ENCODE data around the gene CDC42EP4.

CDC42EP4 gene, protein sequence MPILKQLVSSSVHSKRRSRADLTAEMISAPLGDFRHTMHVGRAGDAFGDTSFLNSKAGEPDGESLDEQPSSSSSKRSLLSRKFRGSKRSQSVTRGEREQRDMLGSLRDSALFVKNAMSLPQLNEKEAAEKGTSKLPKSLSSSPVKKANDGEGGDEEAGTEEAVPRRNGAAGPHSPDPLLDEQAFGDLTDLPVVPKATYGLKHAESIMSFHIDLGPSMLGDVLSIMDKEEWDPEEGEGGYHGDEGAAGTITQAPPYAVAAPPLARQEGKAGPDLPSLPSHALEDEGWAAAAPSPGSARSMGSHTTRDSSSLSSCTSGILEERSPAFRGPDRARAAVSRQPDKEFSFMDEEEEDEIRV

DNA sequence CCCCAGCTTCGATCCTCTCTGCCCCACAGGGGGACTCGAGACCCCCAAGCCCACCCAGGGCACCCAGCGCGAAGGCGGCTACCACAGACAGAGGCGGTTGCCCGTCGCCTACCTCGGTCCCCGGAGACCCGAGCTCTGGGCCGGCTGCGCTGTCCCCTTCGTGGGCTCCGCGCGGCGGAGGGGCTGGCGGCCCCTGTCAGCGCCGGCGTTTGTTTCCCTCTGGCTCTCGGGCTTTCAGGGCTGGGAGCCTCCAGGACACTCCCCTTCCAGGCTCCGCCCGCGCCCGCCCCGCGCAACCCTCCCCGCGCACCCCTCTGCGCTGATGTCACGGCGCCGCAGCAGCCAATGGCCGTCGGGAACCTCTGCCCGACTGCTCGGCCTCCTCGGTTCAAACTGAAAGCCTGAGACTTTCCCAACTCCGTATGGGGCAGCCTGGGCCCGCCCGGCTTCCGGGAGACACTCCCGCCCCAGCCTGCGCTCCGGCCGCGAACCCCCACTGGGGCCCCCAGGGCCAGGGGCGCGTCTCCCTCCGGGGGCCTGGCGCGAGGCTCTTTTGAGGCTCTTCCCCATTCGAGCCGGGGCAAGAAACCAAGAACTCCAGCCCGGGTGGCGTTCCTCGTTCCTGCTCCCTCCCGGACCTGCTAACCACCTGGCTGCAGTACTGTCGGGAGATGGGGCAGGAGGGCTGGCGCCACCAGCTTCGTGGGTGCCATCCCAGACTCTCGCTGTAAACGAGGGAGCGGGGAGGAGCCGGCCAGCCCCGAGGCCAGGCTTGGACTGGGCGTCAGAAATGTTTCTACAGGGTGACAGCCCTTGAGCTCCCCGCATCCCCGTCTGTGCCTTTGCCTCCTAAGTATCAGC lies at the start of gene CDC42EP4:
Gene CDC42EP4, minus strand, starts transcription at position 221 of the 861 bp plus-strand sequence. CDS start 25,501 bp downstream, outside the sequence.
- DNase-seq = peak; percentile 96

DNA sequence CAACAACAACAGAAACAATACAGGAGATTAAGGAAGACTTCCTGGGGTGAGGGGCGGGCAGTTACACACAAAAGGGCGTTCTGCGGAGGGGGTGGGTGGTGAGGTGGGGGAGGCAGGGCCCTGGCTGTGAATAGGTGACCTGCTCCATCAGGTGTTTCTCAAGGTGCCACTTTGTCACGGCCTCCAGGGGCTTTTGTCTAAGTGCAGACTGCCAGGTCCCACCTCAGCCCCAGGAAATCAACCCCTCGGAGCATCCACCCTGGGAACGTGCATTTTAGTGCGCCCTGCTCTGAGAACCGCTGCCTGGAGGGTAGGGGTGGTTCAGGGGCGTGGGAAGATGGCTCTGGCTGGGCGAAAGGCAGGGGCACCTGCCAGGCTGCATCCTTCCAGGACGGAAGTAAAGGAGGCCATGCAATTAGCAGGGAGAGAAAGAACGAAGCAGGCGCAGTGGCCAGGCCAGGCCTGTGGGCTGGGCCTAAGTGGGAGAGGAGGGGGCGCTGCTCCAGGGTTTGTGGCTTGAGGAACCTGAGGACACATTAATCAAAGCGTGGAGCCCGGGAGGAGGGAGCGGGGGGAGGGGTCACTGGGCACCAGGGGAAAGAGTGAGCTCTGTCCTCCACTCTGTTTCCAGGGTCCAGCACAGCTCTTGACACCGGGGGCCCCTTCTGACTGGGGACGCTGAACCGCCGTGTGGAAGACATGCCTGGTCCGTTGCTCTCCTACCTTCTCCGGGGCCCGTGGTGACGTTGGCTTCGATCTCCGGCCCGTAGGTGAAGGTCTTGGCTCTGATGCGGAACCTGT lies 49.4 kb upstream of the CDC42EP4 start:
- DNase-seq = no peak

DNA sequence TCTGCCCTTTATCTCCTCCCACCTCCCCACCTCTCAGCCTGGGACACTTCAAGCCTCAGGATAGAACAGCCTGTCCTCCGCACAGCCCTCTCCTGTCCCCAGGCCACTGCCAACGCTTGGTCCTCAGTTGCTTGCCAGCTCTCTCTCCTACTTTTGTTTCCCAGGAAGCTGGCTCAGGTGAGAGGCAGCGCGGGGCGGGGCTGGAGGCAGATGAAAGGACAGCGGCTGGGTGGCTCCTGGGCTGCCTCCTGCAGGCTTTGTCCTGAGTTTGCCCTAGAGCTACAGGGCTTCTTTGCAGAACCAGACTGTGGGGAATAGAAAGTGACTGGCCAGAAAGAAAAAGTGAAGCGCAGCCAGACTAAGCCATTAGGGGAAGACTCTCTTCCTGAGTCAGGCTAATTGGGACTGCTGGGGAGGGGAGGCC lies 48.2 kb upstream of the CDC42EP4 start:
- no peak for DNase-seq

DNA sequence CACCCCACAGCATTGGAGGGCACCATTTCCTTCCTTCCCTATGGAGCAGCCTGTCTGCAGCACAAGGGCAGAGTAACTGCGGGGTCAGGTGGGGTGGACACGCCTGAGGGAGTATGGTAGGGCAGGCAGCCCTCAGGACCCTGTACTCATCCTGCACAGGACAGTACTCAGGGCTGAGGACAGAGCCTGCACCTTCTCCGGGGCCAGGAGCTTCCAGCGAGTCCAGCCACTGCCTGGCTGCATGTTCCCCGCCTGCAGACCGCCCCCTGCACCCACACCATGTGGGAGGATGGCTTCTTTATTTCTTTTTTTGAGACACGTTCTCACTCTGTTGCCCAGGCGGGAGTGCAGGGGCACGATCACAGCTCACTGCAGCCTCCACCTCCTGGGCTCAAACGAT lies 47.6 kb upstream of the CDC42EP4 start:
- DNase-seq = no peak

DNA sequence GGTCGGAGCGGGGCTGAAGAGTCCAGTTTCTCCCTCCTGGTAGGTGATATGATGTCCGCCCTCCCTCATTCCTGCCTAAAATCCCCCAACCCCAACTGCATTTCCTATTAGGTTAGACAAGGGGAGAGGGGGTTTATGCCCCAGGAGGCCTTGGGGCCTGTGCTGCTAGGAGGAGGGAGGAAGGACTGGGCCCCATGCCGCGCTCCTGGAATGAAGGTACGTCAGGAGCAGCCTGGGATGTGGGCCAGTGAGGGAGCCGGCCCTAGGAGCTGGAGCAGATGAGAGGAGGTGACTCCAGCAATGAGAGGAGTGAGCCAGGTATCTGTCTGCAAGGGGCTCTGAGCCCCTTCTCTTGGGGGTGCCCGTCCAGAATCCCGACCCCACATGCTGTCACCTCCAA lies 46.9 kb upstream of the CDC42EP4 start:
- no peak for DNase-seq

DNA sequence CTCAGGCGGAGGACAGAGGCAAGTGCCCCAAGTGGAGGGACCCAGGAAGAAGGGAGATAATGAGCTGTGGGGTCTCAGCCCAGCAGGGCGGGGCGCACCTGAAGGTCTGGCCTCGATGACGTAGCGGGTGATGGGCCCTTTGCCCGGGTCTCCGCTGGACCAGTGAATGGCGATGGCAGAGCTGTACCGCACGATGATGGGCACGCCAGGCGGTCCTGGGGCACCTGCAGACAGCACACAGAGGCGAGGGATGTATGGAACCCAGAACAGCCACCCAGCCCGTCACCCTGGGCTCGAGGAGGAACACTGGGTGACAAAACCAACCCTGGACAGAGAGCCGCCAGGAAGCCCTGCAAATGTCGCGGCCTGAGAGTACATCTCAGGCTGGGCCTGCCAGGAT lies 46.2 kb upstream of the CDC42EP4 start:
- DNase-seq = no peak

DNA sequence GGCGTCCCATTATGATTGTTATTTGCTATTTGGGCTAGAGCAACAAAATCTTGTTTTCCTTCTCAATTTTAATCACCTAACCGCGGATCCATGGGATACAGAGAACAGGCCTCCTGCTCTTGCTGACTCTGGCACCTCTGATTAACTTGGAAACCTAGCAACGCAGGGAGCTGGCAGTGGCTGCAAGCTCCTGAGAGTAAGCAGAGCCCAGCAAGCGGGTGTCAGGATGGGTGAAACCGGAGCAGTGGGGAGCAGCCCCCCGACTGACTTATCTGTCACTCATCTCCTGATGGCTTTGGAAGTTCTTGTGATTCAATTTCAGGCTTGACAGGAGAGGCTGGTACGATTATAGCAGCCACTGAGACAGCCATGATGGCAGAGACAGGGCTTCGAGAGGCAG lies 45.5 kb upstream of the CDC42EP4 start:
- no peak for DNase-seq

DNA sequence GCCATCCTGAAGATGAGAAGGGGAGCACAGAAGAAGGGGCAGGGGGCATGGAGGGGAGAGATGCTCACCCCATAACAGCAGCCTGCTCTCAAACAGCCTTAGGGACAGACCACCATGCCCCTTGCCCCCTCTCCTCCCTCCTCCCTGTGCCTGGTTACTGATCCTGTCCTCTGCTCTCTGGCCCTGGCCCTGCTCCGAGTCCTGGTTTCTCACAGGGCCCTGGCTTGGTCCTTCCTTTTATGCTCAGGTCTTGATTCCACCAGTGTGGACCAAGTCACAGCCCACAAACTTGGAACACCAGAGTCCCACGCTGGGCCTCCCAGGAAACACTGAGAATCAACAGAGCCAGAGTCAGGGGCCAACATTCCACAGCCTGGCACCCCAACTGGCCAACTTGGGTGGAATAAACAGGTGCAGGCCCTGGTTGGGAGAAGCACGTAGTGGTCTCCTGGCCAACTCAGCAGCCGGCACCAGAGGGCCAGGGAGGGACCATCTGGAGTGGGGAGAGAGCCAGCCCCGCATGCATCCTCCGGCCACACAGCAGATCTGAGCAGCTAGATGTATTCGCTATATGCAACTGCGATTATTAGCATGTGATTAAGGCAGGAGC lies 44.9 kb upstream of the CDC42EP4 start:
- DNase-seq = no peak

DNA sequence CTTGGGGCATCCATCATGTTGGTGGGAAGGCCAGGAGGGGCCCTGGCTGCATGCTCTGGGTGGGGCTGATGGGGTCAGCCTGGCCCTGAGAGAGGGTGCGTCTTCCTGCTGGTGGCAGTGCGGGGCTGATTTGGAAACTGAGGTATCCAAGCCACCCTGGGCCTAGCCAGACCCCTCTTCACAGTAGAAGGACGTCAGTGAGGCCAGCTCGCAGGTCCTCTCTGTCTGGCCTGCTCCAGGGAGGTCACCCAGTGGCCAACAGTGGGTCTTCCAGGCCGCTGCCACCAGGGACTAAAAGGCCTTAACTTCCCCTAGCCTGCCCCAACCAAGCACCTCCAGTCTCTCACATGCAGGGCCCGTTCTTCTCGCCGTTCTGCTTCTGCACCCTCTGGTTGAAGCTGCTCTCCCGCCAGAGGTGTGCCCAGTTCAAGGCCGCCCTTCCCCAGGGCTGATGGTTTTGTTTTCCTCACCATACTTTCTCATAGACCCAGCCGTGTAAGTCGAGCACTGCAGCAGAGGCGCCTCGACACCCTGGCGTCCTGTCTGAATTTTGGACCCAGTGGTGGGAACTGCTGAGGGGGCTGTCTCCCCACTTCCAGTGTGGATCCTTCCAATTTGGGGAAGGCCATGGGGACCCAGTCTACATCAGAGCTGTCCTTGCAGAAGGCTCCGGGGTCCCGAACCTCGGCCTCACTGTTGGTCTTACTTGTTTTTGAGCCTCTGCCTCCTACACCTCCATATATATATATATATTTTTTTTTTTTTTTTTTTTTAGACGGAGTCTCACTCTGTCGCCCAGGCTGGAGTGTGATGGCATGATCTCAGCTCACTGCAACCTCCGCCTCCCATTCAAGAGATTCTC lies 42.9 kb upstream of the CDC42EP4 start:
- DNase-seq = no peak

DNA sequence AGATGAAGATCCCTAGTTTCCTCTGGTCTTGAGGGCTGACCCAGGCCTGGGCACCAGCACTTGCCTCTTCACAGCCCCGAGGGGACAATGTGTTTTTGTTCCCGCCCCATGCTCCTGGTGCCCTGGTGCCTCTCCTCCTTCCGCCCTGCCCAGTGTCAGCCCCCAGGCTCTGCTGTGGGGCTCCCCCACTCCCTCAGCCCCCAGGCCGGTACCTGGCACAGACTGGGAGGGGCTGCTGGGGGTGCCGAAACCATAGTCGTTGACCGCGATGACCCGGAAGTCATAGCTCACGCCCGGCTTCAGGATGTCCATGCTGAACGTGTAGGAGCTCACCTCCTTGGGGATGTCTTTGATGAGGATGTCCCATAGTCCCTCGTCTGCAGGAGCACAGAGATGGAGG lies 40.5 kb upstream of the CDC42EP4 start:
- no peak for DNase-seq

DNA sequence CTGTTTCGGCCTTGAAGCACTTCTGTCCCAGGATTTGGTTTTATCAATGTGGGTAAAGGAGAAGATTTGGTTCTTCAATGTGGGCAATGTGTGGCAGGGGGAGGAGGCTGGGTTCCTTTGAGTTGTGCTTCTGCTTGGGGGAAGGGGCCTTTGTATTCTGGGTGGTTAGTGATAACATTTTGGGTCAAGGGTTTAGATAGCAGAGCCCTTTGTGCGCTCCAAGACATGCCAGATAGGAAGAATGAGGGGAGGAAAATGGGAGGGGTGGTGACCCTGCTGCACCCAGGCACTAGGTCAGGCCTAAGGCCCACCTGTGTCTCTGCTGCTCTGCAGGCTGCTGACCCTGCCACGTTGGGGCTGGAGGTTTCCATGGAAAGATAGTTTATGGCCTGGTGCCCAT lies 40.0 kb upstream of the CDC42EP4 start:
- no peak for DNase-seq

DNA sequence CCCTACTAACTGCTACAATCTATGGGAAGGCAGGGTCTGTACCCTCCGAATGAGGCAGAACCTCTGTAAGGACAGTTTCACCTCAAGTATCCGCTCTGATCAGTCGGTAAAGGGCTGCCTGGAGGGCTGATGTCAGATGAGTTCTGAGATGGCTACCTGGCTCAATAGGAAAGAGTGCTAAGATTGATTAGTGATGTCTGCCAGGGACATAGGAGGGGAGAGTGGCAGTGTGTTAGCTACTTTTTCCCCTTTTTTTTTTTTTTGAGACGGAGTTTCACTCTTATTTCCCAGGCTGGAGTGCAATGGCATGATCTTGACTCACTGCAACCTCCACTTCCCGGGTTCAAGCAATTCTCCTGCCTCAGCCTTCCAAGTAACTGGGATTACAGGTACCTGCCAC lies 39.1 kb upstream of the CDC42EP4 start:
- no peak for DNase-seq

DNA sequence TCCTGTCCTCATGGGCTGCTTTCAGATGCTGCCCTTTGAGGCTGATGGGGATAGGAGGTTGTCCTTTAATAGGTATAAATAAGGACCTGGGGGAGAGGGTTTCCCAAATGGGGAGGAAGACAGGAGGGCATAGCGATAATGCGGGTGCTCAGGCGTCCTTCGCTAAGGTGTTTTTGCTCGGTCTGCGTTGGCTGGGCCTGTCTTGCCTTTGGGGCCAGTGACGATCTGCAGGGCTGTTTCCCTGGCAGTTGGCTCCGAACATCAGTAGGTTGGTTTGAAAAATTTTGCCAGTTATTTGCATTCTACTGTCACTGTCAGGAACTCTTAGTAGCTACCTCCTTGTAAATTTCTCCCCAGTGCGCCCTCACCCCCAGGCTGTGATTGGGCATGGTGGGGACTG lies 37.8 kb upstream of the CDC42EP4 start:
- no peak for DNase-seq

DNA sequence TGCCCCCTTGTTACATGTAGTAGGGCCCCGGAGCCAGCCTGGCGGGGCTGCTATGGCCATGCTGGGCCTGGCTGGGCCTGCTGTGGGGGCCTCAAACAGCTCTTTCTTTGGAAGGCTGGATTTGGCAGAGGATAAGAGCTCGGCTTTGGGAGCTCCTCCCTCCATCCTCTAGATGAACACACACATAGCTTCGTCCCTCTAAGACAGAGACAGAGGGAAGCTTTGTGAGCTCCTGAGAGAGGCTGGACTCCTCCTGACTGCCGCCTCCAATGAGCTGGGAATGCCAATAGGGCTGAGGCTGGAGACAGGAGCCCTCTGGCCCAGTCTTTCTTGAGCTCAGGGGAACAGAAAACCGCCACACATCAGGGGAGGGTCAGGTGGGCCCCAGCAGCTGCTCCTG lies 37.3 kb upstream of the CDC42EP4 start:
- DNase-seq = no peak

DNA sequence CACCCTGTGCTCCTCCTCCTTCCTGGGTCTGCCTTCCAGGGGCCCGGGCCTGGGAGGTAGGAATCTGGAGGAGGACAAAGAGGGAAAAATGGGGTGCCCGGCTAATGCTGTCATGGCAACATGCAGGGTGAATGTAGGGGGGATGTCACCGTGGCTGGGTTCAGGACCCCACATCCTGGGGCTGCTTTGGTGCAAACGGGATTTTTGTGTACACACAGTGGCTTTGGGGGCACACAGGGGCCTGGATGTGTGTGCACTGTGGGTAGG lies 37.0 kb upstream of the CDC42EP4 start:
- DNase-seq = no peak

DNA sequence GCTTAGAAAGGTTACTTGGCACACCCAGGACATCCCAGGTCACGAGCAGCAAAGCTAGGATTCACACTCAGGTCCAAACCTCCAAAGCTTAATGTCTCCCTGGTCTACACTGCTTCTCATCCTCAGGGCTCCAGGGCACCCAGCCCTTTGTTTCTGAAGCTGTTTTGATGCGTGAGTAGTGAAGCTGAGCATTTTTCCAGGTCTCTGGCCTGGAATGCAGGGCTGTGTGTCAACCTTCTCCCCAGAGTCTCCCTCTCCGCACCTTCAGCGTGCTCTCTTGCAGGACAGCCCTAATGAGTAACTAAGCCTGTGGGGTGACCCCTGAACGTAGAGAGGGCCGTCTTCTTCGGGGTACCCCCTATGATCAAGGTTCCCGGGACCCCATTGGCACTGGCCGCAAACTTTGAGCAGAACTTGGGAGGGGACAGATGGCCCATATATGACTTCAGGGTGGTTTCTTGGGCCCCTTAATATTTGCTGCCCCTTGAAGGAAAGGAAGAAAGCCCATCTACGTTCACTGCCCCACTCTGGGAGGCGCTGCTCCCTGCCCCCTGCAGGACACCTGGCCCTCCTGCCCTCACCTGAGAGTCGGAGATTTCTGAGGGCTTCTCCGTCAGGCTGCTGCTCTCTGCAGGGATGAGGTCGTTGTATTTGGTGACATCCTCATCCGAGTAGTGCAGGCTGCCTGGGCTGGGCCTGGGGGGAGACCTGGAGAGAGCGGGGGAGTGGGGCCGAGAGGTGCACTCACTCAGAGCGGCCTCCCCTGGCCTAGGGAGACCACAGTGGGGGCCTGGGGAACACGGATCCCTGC lies 36.4 kb upstream of the CDC42EP4 start:
- DNase-seq = no peak

DNA sequence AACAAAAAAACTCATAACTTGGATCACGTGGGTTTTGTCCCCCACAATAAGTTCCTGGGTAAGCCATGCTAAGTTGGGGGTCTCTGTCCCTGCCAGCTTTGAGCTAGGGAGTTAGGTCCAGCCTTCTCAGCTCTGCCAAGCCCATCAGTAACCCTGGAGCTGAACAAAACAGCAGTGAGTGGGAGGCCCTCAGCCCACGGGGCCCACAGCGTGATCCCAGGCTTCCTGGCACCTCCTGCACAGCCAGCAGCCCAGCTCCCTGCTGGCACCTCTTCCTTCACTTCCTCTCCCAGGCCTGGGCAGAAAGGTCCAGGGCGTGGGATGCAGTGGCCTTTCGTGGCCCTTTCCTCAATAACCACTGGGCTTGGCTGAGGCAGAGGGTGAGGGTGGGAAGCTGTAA lies 35.5 kb upstream of the CDC42EP4 start:
- DNase-seq = no peak

DNA sequence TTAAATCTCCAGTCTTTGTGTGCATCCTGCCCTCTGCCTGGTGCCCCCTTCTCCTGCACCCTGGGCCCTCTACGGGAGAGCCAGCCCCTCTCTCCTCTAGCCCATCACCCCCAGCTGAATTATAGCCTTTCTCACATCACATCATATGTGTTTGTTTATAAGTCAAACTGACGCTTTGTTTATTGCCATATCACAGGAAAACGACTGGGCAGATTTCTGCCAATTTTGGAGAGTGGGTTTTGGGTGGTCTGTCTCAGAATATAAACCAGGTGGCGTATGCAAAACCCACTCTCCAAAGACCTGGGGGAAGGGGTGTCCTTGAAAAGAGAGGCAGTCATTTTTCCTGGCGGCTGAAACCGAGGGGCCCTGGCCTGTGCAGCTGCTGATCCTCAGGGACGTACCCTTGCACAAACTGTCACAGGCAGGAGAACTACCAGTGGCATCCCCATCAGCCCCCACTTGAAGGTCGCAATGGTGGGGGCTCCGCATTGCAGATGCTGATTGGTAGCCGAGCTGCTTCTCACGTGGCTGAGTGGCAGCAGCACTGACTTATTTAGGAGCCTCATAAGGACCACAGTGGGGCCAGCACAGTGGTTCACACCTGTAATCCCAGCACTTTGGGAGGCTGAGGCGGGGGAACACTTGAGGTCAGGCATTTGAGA lies 34.8 kb upstream of the CDC42EP4 start:
- no peak for DNase-seq

DNA sequence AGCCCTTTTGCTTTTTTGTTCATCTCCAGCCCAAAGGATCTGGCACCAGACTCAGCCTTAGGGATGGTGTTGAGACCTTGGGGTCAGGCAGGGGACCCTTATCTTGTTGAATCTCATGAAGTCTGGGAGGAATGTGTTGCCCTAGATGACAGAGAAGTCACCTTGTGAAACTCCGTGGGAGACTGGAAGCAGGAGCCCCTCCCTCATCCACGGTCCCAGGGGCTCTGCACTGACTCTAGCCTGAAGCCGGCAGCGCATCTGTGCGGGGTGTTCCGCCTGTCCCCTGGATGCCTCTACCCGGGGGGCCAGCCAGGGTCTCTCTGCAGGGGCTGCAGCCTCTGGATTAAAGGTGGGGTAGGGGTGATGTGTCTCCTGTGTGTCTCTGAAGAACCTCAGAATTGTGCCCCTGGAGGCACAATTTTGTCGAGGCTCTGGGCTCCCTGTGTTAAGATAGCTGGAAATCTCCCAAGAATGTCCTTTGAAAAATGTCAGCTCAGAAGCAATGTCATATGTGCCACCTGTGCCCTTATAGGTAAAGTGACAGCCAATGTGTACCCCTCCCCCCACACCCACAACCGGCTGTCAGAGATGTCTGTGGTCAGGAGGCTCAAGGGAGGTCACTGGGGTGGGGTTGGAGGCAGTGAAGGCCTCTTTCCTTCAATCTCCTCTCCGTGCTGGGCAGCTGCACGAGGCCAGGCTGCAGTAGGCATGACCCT lies 32.1 kb upstream of the CDC42EP4 start:
- DNase-seq = peak; percentile 12

DNA sequence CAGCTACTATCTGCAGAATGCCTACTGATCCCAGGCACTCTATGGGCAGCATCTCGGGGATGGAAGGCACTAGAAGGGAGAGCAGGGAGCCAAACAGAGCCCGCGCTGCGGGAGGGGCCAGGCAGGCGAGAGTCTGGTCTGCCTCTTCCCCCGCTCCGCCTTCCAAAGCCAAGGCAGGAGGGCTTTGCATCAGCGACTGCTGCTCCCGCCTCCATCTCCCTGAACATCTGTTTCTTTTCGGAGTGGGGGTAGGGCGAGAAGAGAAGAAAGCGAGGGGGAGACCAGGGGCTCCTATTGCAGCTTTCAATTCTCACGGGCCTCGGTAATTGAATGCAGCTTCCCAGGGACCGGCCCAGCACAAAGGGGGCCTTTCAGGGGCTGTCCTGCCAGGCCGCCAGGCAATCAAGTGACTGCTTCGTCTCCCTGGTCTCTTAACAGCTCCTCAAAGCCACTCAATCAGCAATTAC lies 31.4 kb upstream of the CDC42EP4 start:
- peak; percentile 83 for DNase-seq
